ENCODE measurements around the gene ARHGEF2.
"Not testable (repeated sequence)": the region's sequence is repeated elsewhere in the genome, so short reads cannot be mapped to it uniquely, and the experiment has no call there.

The ARHGEF2 gene

DNA sequence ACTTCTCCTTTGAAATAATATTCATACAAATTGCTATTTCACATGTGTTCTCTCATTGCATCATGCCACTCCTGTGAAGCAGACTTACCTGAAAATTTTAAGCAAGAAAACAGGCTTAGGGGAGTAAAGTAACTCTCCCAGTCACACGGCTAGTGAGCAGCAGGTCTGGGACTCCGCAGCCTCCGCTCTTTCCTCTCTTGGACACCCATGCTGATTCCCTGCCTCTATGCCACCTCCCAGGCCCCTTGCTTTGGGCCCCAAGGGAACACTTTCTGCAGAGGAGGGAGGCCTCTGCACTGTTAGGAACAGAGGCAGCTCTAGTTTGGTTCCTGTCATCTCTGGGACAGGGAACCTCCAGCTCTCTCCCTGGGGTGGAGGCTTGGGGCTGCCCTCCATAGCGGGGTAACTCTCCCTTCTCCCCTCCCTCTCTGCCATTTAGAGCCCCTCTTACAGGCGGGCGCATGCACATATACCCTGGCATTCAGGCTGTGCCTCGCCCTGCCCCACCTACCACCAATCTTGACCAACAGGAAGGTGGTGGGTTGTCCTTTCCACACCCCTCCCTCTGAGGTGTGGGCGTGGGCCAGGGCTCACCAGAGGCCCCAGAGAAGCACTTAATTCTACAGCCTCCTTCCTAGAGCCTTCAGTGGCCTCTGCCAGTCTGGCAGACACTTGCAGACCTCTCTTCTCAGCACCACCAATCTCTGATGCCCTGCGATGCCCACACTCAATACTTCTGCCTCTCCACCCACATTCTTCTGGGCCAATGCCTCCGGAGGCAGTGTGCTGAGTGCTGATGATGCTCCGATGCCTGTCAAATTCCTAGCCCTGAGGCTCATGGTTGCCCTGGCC lies 37.1 kb downstream of the ARHGEF2 start, which contains the start of gene RXFP4:
RXFP4 (plus strand) TSS at position 646 of the 852 bp plus-strand sequence; CDS start at position 718, 72 bp downstream.
- no peak for DNase-seq

GRCh38 chr1:155940482-155940992 lies 37.8 kb downstream of the ARHGEF2 start:
- no peak for DNase-seq

- peak in 1 of 2 experiments; percentile 59 for DNase-seq
These were observed 40.1 kb downstream of the ARHGEF2 start for GRCh38 chr1:155938220-155938627.

DNA sequence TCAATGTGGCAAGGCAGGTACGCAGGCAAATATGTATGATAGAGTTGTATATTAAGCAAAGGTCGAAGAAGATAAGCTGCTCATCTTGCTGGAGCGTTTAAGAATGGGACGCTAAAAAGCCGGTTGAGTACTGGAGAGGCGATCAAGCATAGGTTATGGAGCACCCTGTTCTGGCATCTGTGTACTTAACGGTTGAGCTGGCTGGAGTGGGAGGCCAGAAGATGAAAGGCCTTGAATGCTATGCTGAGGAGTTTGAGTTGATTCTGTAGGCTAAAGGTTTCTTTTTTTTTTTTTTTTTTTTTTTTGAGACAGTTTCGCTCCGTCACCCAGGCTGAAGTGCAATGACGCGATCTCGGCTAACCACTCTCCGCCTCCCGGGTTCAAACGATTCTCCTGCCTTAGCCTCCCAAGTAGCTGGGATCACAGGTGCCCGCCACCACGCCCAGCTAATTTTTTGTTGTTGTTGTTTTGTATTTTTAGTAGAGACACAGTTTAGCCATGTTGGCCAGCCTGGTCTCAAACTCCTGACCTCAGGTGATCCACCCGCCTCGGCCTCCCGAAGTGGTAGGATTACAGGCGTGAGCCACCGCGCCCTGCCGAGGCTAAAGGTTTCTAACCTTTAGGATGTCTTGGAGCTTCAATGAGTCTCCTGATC lies 43.3 kb downstream of the ARHGEF2 start:
- no peak for DNase-seq

DNA sequence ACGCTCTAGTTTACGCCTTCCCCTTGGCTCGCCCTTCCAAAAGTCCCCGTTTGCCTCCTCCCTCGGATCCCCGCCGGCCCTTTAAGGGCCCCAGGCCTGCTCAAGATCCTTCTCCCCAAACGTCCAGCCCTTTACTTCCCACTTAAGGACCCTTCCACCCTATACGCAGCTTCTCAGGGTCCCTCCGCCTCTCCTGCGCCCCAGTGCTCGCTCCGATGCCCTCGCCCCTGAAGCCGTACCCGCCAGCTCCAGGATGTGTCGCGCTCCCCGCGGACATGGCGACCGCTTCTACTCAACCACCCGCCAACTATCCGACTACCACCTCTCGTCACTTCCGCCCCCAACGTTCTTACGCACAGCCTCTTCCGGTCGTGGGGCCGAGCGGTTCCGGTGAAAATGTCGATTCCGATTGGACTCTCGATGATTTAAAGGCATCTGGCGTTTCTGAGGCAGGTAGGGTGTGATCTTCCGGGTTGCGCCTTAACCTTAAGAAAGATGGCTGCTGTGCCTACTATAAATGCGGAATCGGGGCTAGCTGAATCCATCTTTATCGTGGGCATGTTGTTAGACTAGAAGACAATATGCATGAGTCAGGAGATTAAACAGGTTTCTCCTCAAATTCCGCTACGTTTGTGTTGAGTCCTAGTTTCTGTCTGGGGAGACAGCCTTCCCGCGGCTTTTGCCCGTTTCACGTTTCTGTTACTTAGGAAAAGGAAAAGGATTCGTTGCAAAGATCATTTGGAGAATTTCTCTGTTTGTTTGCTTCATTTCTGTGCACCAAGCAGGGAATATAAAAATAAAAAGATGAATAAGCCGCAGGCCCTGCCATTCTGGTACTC lies 44.0 kb downstream of the ARHGEF2 start, which contains the start of gene KHDC4:
KHDC4 (minus strand) TSS at position 317 of the 839 bp plus-strand sequence; CDS start at position 277, 40 bp downstream.
- peak; percentile 98 to 99 for DNase-seq

GRCh38 chr1:155933591-155934096 lies 44.7 kb downstream of the ARHGEF2 start:
- DNase-seq: no peak

- DNase-seq: no peak
These were observed 45.9 kb downstream of the ARHGEF2 start for GRCh38 chr1:155932487-155932886.

DNA sequence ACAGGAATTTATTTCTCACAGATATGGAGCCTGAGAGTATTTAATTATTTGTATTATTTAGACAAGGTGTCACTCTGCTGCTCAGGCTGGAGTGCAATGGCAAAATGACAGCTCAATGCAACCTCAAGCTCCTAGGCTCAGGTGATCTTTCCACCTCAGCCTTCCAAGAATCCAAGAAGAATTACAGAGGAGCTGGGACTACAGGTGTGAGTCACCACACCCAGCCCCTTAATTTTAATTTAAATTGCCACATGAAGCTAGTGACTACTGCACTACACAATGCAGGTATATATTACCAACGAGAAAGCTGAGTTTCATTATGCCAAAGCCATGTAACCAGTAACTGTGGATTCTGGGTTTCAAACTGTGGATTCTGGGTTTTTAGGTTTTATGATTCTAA lies 46.3 kb downstream of the ARHGEF2 start:
- no peak for DNase-seq

- DNase-seq: no peak
These were observed 46.9 kb downstream of the ARHGEF2 start for GRCh38 chr1:155931332-155932038.

GRCh38 chr1:155930725-155931124 lies 47.6 kb downstream of the ARHGEF2 start:
- not testable (repeated sequence) for DNase-seq

- DNase-seq: no peak
These were observed 49.3 kb downstream of the ARHGEF2 start for GRCh38 chr1:155929057-155929456.

DNA sequence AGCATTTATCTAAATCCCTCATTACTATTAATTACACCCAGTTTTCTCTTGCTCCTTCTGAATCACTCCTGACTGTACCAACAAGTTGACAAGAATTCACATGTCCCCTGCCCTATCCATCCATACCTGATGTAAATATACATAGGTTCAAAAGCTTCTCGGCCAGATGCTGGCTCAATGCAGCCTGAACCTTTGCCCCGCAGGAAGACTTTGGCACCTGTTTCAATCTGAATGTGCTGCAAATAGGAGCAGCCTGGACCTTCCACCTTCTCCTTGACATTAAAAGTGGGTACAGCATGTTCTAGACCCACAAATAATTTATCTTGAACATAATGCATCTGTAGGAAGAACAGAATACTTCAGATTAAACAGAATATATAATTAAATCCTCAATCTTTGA lies 52.8 kb downstream of the ARHGEF2 start:
- DNase-seq: no peak

- DNase-seq: no peak
These were observed 57.6 kb downstream of the ARHGEF2 start for GRCh38 chr1:155920717-155921116.

DNA sequence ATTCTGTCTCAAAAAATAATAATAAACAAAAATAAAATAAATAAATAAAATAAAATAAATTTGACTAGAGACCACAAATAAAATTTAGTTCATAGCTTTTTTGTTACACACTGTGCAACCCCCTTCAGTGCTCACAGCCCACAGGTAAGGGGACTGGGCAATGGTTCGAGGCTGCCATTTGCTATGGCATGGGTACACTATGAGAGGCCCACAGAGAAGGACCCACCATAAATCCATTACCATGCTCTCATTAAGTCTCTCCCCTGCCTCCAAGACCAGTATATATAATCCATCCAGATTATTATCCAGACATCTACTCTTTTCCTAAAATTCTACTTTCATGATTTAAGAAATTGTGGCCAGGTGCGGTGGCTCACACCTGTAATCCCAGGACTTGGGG lies 58.5 kb downstream of the ARHGEF2 start:
- DNase-seq: no peak

- no peak for DNase-seq
These were observed 59.7 kb downstream of the ARHGEF2 start for GRCh38 chr1:155918660-155919059.

- DNase-seq: no peak
These were observed 64.2 kb downstream of the ARHGEF2 start for GRCh38 chr1:155913969-155914757.

- DNase-seq: no peak
These were observed 66.3 kb downstream of the ARHGEF2 start for GRCh38 chr1:155912056-155912536.

DNA sequence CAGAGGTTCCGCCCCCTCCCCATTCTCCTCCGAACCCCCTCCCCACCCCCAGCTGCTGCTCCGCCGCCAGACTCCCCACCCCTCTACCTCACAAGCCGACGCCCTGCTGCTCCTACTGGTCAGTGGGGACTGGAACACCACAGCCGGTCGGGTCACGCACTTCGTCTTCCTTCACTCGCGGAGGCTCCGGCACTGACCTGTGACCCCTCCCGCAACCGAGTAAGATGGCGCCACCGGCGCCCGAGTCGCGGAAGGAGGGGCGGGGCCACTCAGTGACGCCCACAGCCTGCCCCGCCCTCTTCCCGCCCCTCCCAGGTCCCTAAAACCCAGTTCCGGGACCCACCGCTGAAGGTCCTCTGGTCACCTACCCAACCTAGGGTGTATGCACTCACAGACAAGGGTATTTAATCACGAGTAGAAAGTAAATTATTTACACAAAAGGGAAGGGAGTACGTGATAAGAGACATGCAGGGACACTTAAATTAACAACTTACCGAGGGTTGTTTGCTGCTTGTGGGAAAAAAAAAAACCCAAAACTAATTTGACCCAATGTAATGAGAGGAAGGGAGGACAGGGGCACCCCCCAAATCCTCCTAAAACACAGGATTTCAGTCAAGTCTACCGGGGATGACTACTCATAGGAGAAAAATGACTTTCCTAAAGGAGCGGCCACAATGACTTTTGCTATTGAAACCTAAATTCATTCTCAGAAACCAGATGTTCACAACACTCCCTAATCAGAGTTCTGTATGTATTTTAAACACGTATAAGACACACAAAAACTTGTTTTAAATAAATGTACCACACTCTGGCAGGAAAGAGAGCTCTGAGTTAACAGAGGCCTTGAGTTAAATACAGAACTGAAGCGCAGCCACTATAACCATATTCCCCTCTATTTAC lies 66.9 kb downstream of the ARHGEF2 start, which contains the start of gene RIT1:
RIT1 (minus strand) TSS at position 194 of the 900 bp plus-strand sequence. CDS start 588 bp downstream, outside the sequence.
- peak; percentile 54 to 84 for DNase-seq

GRCh38 chr1:155910621-155911121 lies 67.7 kb downstream of the ARHGEF2 start:
- DNase-seq: no peak

Data from NCI-H1930 (cell line).